Measurements from ENCODE around the gene TEX14.

DNA sequence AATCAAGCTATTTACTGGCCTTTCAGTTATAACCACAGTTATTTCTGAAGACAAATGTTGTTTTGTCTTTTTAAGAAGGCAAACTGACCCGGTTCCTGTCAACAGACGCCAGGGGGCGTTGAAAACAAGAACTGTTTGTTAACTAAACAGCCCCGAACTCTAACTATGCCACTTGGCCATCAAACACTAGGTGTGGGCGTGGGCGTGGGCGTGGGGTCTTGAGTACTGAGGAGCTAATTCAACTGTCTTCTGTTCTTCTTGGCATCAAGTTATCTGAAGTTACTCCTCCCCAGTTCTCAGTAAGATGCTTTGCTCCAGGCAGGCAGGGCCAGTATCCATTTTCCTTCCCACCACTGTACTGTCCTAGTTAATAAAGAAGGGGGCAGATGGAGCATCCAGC, 114.1 kb downstream of the TEX14 start:
- TF ChIP-seq, protein P1, sequence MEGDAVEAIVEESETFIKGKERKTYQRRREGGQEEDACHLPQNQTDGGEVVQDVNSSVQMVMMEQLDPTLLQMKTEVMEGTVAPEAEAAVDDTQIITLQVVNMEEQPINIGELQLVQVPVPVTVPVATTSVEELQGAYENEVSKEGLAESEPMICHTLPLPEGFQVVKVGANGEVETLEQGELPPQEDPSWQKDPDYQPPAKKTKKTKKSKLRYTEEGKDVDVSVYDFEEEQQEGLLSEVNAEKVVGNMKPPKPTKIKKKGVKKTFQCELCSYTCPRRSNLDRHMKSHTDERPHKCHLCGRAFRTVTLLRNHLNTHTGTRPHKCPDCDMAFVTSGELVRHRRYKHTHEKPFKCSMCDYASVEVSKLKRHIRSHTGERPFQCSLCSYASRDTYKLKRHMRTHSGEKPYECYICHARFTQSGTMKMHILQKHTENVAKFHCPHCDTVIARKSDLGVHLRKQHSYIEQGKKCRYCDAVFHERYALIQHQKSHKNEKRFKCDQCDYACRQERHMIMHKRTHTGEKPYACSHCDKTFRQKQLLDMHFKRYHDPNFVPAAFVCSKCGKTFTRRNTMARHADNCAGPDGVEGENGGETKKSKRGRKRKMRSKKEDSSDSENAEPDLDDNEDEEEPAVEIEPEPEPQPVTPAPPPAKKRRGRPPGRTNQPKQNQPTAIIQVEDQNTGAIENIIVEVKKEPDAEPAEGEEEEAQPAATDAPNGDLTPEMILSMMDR (IDR thresholded peaks at IDR 0.05) = peak in 5 of 6 experiments; percentile 37 to 60 (median 42)
- no peak for TF ChIP-seq POLR2A (IDR thresholded peaks at IDR 0.05)
